HUDEP-2 (cell line): ENCODE measurements around the gene SLC5A12.

ENCODE experiments used
- DNase-seq, 76 experiments: peaks; one replicate each; lab custom pipeline; 2025; ENCODE audit not compliant: unreplicated experiment in 76 of 76; lab: John Stamatoyannopoulos, UW

SLC5A12 gene

DNA sequence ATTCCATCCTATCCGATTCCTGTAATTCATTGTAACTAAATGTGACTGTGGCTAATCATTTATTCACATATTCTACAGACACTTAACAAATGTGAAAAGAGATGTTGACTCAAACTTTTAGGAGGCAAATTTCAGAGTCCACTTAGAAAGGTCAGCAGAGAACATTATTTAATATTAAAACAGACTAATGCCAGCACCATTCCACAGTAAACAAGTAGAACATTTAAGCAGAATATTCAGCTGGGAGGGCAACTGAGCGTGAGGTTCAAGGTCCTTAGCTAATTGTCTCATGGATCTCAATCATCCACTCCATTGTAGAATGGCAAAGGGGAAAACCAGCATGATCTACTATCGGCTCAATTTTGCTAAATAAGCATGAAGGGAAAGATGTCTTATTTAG lies 5.1 kb upstream of the SLC5A12 start:
- no peak for DNase-seq

DNA sequence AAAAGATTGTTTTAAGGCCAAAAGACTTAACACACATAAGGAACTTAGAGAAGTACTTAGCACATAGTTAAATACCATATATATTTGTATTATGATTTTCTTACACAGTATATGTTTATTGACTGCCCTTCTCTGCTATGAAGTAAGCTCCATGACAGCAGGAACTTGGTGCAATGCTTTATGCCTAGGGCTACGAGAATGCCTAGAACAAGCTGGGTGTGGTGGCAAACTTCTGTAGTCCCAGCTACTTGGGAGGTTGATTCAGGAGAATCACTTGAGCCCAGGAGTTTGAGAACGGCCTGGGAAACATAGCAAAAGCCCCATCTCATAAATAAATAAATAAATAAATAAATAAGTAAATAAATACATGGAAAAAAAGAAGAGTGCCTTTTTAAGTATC lies 1.9 kb downstream of the SLC5A12 start:
- no peak for DNase-seq

DNA sequence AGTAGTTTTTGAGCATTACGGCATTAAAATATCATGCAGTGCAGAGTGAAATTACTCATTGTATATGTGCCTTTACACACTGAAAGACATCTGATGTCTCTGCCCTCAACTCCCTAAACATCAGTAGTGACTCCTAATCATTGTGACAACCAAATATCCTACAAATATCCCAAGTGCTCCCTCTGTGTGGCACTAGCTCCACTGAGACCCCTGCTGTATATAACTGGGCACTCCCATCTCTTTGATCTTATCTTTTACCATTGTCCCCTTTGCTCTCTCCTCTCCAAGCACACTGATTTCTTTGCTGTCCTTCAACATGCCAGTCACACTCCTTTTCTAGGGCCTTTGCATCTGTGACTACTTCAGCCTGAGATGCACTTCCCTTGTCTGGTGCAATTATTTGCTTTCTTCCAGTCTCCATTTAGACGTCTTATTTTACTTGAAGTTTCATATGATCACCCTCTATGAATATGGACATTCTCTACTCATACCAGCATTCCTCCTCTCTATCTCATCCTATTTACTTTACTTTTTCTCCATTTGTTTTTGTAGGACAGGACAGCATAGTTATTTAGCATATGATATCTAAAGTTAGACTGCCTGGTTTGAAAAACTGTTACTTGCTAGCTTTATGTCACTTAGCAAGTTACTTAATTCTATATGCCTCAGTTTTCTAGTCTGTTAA lies 2.4 kb downstream of the SLC5A12 start:
- DNase-seq, result no peak

DNA sequence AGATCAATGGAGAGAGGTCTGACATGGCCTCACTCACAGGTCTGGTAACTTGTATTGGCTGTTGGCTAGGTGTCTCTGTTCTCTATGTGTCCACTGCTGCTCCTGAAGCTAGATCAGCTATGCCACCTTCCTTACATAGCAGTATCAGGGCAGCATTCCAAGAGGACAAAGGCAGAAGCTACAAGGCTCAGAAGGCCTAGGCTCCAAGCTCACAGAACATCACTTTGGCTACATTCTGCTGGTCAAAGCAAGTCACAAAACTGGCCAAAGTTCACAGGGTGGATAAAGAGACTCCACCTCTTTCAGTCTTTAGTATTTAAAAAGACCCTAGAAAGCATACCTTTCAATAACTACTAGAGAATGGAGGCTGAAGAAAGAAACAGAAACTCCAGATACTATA lies 4.1 kb downstream of the SLC5A12 start:
- DNase-seq, result no peak

DNA sequence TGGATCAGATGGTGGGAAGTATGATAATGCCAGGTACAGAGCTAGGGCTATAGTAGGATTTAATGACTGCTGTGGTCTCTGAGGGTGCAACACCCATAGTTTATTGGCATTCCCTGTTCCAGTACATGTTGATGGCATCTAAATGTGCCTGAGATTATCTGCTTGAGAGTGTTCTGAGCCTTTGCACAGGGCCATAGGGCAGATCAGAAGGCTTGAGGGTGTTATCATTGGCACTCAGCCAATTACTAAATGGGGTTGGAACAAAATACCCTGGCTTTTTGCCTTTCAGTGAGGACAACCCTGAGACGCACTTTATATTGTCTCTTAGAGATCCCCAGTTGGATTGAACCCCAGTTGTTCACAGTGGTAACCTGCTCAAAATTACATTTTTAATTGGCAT lies 6.7 kb downstream of the SLC5A12 start:
- DNase-seq, result no peak

DNA sequence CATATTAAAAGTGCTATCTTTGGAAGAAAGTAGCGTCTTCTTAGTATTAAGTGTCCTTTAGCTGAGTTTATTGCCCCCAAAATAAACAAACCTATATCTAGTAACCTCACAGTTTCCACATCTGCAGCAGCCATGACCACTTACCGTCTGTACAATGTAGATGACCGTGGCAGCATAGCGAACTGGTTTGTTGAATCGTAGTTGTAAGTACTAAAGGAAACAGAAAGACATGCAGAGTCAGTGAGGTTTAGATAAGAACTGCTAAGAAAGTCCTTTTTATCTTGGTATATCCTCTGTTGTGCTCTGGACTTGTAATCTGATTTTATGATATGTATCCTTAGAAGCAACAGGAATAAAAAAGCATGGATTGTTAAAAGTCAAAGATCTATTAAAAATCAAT lies 9.4 kb downstream of the SLC5A12 start:
- DNase-seq, result no peak

DNA sequence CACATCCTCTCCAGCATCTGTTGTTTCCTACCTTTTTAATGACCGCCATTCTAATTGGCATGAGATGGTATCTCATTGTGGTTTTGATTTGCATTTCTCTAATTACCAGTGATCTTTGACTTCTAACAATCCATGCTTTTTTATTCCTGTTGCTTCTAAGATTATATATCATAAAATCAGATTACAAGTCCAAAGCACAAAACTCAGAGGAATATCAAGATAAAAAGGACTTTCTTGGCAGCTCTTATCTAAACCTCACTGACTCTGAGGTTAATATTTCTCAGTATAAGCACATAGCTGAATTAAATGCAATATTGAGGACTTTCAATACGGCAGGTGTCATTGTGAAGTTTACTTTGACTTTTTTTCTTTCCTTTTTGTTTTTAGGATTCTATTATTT lies 11.4 kb downstream of the SLC5A12 start:
- no peak for DNase-seq

DNA sequence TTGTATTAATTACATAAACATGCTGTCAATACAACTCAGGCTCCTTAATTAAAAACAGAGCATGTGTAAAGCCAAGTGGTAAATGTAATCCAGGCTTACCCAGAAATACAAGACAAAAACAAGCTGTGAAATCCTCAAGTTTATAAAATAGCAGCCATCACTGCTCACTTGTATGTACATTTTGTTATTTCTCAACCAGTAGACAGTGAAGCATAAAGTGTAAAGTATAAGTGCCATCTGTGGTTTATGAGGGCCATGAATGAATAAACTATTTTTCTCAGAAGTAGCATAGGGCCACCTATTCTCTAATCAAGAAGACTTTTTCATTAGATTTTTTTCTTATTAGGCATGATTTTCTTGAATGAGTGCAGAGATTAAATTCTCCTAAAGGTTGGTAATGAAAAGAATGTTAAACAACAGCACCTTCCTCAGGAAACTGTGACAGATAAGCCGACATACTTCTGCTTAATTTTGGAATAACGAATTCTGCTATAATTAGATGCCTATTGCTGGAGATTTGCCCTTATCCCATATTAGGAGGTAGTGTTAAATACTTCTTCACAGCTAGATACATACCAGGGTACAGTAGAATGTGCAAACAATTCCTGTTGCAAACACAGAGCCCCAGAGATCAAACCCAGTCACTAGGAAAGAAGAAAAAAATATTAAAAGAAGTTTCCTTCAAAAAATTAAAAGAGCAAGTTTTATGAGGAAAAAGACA lies 13.0 kb downstream of the SLC5A12 start:
- no peak for DNase-seq

DNA sequence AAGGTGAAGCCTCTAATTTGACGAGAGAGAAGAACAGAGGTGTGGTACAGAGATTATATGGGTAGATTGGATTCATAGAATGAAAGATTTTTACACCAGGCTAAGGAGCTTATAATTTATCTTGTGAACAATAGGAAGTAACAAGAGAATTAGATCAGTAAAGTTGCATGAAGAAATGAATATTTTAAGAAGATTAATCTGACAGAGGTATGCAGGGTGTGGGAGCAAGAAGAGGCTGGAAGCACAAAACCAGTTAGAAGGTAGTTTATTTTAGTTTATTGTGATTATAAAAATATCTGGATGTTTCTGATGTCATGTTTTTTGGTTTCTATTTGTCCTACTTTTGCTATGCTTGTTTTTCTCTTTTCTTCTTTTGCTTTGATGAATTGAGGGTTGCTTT lies 15.7 kb downstream of the SLC5A12 start:
- DNase-seq, result no peak

DNA sequence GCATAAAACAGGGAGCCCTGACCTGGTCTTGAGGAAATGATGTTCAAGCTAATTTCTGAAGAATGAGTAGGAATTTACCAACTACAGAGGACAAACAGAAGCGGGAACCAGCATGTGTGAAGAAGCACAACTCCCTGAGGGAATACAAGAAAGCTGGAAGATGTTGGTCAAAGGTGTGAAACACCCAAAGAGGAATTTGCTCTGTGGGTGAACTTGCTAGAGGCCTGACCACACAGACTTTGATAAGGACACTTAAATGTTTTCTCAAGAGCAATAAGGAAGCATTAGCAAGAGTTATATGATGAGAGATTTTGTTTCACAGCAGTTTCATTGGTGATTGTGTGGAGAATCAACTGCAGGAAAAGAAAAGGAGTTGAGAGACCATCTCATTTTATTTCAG lies 17.6 kb downstream of the SLC5A12 start:
- DNase-seq, result no peak

DNA sequence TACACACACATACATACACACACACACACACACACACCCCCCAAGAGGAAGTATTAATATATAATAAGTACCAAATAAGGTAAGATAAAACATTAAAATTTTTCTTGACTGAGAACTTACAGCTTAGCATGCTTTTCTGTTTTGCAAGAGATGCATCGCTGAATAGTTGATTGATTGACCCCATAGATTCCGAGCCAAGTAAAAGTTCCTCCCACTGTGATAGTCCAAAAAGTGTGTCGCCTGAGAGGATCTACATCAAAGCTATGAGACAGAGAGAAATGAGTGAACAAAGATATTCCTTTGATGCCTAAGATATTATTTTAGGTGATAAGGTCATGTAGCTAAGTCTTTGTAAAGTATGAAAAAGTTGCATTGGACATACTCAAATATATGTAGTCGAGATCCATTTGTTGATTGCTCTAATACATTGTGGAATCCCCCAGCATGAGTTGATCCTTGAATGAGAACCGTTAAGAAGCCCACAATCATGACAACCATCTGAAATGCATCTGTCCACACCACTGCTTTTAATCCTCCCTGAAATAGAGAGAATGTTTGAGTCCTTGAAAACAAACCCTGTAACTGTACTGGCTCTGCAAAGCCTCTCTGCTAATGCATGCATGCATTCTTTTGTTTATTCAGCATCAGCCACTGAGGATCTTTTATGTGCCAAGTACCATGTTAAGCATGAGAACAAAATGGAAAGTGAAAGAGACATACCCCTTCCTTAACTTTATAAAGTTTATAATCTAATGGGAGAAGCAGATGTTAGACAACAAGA lies 18.3 kb downstream of the SLC5A12 start:
- DNase-seq, result no peak

DNA sequence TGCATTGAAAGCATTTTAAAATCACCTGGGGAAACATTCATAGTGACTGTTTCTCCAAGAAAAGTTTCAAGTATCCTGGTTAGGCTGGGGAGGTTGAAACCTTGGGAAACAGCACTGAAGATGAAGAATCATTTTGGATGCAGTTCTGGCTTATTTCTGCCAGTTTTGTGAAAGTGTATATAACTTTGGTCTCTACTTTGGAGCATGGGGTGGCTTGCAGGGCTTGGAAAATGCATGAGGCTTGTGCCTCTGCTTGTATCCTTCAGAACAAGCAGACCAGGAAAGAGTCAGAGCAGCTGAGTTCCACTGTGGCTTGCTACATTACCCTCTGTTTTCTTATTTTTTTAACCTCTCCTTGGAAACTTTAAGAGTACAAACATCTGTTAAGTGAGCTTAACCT lies 19.5 kb downstream of the SLC5A12 start:
- no peak for DNase-seq

DNA sequence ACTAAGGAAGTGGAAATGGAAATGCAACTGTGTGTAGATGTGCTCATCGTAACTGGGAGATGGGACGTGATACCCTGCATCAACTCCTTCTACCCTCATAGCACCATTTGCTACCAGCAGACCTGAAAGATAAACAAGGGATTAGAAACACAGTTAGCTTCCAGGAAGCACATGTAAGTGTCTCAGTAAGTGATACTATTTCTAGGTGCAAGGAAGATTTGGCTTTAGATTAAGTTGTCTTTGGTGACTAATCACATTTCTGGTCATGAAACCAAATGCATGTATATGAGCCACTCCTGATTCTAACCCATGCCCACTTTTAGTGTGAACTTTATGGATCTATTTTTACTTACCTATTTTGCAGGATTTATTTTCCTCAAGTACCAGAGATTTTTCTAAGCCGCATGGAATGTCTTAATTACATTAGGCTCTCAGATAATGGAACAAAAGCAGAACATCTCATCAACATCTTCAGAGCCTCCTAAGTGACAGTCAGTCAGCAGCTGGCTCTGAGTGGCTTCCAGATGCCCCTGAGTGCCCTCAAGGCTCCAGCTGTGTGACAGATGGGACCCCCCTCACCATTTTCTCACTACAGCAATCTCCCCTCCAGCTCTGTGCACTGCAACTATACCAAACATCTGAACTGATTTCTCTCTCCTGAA lies 21.2 kb downstream of the SLC5A12 start:
- no peak for DNase-seq

DNA sequence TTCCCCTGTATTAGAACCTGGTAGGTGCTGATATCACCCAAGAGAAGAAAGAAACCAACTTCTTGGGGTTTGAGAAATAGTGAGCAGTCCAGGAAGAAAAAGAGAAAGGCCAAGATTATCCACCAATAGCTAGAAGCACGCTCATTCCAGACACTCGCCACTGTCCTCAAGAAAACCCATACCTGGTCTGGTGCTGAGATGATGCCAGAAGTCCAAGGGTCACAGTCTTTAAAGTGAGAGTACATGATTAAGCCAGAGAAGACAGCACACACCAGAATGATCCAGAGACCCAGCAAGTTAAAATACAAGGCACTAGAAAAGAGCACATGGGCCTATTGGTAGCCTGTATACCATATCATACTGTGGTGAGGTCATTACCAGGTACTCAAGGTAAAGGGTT lies 23.6 kb downstream of the SLC5A12 start:
- DNase-seq, result no peak

DNA sequence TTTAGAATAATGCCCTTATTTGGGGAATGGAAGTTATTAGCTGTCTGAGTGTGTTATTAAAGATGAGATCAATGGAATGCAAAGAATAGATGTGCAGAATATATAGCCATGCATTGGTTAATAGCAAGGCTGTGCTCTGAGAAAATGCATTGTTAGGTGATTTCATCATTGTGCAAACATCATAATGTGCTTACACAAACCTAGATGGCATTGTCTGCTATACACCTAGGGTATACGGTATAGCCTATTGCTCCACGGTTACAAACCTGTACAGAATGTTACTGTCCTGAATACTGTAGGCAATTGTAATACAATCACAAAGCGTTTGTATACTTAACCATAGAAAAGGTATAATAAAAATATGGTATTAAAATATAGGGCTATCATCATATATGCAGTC lies 25.5 kb downstream of the SLC5A12 start:
- DNase-seq, result no peak

DNA sequence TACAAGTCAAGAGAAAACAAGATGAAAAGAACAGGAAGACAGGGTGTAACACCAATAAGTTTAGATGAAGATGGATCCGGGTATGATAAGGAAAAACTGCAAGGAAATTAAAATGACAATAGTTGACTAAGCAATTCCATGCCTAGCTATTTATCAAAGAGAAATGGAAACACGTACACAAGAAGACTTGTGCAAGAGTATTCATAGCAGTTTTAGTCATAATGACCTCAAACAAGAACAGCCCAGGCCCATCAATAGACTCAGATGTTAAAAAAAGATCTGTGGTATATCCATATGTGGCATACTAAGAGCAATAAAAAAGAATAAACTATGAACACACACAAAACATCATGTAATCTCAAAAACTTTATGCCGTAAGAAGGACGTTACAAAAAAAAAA lies 33.2 kb downstream of the SLC5A12 start:
- DNase-seq, result no peak

DNA sequence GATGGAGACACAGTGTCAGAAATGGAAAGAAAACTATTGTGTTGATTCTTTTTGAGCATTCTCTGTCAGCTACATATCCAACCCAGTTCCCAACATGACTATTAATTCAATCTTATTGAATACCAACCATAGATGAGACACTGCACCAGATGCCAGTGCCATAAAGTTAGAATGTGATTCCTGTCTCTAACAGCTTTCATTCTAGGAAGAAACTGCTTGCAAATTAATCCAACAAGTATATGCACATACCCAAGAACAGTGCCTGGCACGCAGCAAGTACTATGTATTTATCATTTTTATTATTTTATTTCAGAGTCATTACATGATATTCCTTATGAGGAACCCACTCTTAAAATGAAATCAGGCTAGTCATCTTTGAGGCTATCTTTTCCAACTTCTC lies 34.5 kb downstream of the SLC5A12 start:
- DNase-seq, result no peak

DNA sequence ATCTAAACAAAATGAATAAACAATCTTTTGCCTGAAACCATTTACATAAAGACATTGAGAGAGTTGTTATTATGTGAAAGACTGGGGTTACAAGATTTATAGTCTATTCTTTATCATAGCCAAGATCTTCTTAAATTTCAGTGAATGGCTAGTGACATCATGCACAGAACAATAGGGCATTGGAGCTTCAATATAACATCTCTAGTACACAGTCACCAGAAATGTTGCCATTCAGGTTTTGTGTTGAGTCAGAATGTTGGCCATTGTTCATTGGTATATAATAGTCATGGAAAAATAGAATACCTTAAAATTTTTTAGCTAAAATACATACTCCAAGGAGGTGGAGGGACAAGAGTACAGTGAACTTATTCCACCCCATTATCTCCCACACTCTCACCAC lies 44.3 kb downstream of the SLC5A12 start:
- no peak for DNase-seq

DNA sequence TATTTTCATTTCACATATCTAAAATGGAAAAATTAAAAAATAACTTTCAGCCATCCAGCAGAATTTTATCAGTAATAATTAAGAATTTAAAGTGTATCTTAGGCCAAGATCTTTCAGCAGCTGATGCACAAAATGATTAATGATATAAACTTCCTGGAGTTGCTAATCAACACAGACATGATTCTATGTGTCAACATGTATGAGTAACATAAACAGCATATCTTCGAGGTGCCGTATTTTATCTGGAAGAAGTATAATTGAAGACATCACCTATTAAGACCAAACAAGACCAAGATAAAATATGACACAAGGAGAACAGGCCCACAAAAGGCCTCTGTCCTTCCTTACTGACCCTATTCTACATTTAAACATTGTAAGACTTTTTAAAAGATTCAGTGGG lies 45.2 kb downstream of the SLC5A12 start:
- DNase-seq, result no peak

DNA sequence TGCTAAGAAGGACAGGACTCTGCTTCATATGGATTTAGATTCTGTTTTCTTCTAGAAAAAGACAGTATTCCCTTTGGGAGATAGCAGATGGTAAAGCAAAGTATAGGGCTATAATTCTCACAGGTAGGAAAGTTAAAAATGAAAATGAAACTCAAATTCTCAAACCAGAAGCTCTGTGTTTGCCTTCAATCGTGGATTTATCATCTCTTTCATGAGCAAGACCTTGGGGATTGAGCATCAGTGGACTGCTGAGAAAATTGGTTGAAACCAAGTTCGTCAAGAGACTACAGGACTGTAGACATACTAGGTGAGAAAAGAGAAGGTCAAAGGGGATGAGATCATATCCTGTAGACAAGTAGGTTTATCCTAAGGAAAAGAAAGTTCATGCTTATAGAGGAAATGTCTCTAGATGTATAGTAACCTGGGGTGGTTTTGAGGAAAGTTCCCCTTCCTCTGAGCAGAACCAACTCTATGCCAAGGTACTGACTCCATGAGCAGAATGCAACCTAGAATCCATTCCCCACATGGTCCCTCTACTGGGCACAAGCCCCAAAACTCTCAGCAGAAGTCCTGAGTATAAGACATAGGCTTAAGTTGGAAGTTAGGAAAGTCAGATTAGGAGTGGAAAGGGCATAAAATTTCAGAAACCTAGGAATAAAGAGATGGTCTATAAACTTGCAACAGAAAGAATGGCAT lies 46.5 kb downstream of the SLC5A12 start:
- no peak for DNase-seq

DNA sequence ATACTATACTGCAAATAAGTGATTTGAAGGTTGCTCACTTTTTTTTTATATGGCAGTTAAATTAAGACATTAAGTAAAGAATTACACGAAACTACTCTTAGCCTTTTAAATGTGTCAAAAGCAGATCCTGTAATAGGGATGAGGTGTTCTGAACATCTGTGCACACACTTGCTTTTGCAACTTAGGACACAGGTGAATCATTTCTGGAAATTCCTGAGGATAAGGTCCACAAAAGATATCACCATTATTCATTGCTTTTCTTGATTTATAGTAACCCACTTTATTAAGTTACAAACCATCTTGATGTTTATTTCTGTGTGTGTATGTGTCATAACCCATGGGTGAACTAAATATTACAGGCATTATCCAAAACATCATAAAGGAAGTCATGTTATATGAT lies 55.9 kb downstream of the SLC5A12 start:
- DNase-seq, result no peak
